Neural crest cell (in vitro differentiated cells): ENCODE results near the gene PNPLA7. TPM values are rescaled to one million over a fixed set of nuclear protein-coding genes. Genes with fewer than 3 reads are reported as not detected.

Experiments
- DNase-seq: peaks from one replicate; pipeline ENCODE4 v3.0.0; 2021; ENCODE audit warnings: low read depth, mixed read lengths, low spot score
- H3K27ac Mint-ChIP-seq: one replicate; pipeline ENCODE4 v1.8.0; 2021; ENCODE audit warnings: mild to moderate bottlenecking, mixed read lengths; ENCODE audit not compliant: unreplicated experiment
- H3K27me3 Mint-ChIP-seq: 2 replicates; pipeline ENCODE4 v1.8.0; 2021; ENCODE audit warnings: low read depth, mild to moderate bottlenecking, mixed read lengths
- H3K36me3 Mint-ChIP-seq: 2 replicates; pipeline ENCODE4 v1.8.0; 2021; ENCODE audit warnings: low read depth, mild to moderate bottlenecking, mixed read lengths
- H3K4me1 Mint-ChIP-seq: 2 replicates; pipeline ENCODE4 v1.8.0; 2021; ENCODE audit warnings: mixed read lengths
- H3K4me3 Mint-ChIP-seq: one replicate; pipeline ENCODE4 v1.8.0; 2021; ENCODE audit warnings: mild to moderate bottlenecking, mixed read lengths
- H3K9me3 Mint-ChIP-seq: 2 replicates; pipeline ENCODE4 v1.8.0; 2021; ENCODE audit warnings: mixed read lengths
- total RNA-seq: library from RNA; stranded (reverse); gene quantifications from 2 replicates; pipeline ENCODE4 v1.2.1, GENCODE V29; 2021
- TF ChIP-seq, protein P1 (sequence below): fragments of 200-600 bp; sonication (generic); conservative IDR thresholded peaks from 2 replicates; pipeline ENCODE4 v1.5.0; 2021; ENCODE audit warnings: antibody characterized with exemption, mild to moderate bottlenecking

The PNPLA7 gene
- total RNA-seq, 1 donor from 2014 or later: 2.2 TPM

DNA sequence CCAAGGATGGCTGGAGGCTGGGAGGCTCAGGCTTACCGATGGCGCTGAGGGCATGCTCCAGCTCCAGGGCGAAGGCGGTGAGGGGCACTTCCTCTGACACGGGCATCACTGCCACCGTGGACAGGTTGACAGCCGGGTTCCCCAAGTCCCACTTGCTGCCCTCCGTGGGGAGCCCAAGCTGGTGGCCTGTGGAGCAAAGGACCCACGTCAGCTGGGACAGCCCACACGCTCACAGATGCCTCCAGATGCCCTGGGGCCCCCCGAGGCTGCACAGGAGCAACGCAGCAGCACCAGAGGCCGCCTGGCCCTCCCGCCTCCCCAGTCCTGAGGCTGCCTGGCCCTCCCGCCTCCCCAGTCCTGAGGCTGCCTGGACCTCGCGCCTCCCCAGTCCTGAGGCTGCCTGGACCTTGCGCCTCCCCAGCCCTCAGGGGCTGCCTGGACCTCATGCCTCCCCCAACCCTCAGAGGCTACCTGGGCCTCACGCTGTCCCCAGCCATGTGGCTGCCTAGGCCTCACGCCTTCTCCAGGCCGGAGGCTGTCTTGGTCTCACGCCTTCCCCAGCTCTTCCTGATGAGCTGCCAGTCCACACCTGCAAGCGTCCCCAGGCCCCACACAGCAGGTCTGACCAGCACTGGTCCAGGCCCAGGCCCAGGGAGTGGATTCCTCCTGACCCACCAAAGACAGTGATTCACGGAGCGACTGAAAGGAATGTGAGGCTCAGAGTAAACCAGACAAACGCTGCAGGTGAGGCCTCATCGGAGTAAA lies 65.5 kb downstream of the PNPLA7 start:
- Mint-ChIP-seq H3K27ac (peak overlapping the region; percentile 27), H3K4me3 (no peak overlapping the region), H3K27me3 (no peaks in the 10 kb centered on the region), H3K4me1 (peaks cover 5% of the 10 kb centered on the region), H3K36me3 (no peaks in the 10 kb centered on the region), H3K9me3 (no peaks in the 10 kb centered on the region)
- DNase-seq: no peak
- TF ChIP-seq, protein P1, sequence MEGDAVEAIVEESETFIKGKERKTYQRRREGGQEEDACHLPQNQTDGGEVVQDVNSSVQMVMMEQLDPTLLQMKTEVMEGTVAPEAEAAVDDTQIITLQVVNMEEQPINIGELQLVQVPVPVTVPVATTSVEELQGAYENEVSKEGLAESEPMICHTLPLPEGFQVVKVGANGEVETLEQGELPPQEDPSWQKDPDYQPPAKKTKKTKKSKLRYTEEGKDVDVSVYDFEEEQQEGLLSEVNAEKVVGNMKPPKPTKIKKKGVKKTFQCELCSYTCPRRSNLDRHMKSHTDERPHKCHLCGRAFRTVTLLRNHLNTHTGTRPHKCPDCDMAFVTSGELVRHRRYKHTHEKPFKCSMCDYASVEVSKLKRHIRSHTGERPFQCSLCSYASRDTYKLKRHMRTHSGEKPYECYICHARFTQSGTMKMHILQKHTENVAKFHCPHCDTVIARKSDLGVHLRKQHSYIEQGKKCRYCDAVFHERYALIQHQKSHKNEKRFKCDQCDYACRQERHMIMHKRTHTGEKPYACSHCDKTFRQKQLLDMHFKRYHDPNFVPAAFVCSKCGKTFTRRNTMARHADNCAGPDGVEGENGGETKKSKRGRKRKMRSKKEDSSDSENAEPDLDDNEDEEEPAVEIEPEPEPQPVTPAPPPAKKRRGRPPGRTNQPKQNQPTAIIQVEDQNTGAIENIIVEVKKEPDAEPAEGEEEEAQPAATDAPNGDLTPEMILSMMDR: no peak

DNA sequence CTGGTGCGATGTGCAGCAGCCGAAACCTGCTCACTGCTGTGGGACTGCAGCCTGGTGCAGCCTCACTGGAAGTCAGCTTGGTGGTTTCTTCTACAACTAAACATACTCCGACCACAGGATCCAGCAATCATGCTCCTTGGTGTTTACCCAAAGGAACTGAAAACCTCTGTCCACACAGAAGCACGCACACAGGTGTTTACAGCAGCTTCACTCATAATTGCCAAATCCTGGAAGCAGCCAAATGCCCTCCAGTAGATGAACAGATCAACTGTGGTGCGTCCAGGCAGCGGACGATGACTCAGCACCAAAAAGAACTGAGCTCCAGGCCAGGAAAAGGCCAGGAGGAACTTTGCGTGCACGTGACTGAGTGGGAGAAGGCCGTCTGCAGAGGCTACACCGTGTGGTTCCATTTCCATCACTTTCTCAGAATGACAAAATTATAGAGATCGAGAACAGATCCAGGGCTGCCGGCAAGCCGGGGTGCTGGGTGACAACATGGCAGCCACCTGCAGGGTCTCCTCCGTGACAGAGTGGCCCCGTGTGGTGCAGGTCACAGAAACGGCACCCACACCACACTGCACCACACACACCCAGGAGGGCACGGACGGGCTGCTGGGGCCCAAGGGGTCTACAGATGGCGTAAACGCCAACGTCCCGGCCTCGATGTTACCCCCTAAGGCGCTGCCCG lies 68.0 kb downstream of the PNPLA7 start:
- H3K9me3 Mint-ChIP-seq: no peaks in the 10 kb centered on the region
- no peaks in the 10 kb centered on the region for H3K27me3 Mint-ChIP-seq
- peak overlapping the region; percentile 12 for H3K27ac Mint-ChIP-seq
- no peak for DNase-seq
- H3K36me3 Mint-ChIP-seq: no peaks in the 10 kb centered on the region
- TF ChIP-seq, protein P1: no peak
- H3K4me1 Mint-ChIP-seq: peaks cover 11% of the 10 kb centered on the region
- no peak overlapping the region for H3K4me3 Mint-ChIP-seq

DNA sequence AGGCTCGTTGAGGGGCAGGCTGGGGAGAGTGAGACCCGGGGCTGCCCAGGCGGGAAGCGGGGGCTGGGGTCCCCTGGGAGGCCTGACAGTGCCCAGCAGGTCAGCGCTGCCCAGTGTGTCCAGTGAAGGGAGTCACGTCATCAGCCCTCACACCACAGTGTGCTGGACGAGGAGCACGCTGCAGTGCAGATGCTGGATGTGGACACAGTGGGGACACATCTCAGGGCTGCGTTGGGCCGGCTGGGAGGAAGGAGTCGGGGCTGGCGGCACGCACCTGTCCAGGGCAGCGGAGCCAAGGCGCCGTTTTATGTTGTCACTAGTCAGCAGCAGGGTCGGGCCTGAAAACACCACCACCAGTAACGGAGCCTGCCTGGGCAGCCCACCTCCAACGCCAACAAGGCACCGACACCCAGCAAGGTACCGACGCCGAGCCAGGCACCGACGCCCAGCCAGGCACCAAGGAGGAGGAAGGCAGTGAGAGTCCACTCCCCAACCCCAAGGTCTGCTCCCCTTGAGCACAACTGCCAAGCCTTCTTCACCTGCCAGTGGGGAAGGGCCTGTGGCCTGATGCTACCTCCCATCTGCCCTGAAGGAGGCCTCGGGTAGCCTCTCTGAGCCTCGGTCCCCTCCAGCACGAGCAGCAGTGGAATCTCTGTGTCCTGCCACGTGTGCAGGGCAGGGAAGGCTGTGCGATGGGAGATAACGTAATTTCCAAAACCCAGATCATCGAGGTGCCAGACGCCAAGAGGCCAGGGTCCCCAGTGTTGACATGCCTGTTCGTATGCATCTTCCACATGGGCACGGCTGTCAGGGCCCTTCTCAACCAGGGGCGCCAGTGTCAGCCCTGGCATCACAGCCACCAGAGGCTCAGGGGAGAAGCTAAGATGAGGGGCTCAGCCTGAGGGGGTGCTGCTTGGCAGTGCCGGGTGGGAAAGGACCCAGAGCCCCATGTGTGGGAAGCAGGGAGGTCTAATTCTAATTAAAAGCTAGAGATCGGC lies 69.2 kb downstream of the PNPLA7 start:
- Mint-ChIP-seq H3K27ac (no peak overlapping the region), H3K9me3 (peaks cover 3% of the 10 kb centered on the region), H3K4me1 (peaks cover 11% of the 10 kb centered on the region), H3K36me3 (peaks cover 3% of the 10 kb centered on the region), H3K4me3 (no peak overlapping the region), H3K27me3 (no peaks in the 10 kb centered on the region)
- DNase-seq: no peak
- TF ChIP-seq, protein P1: no peak

DNA sequence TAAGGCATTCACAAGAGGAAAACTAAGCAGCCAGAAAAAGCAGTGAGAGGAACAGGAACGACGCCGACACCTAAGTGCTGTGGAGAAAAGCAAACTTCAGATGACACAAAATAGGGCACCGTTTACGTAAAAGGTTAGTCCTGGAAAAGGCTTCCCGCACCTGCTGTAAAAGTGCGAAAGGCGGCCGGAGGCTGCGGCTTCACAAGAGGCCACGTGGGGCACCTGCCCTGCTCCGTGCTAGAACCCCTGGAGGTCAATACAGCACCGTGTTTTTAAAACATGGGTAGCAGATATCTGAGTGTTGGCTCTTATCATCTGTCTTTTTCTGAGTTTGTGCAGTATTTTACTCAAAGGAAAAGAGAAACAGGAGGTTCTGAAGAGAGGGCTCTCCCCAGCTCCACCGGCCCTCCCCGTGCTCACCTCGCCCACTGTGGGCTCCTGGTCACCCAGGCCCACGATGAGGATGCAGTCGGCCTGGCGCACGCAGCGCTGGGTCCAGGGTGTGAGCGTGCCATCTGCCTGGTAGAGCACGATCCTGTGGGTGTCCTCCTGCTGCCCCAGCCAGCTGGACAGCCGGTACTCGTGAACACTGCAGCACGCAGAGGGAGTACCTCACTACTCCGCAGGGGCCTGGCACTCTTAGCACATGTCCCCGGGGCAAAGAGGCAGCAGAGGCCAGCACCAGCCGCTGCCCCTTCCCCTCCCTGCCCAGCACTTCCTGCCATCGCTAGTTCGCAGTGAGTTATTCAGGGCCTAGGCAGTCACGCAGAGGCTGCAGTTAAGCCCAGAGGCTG lies 70.1 kb downstream of the PNPLA7 start:
- TF ChIP-seq, protein P1: no peak
- H3K9me3 Mint-ChIP-seq: peaks cover 8% of the 10 kb centered on the region
- H3K4me1 Mint-ChIP-seq: peaks cover 11% of the 10 kb centered on the region
- no peak for DNase-seq
- no peaks in the 10 kb centered on the region for H3K27me3 Mint-ChIP-seq
- H3K27ac Mint-ChIP-seq: no peak overlapping the region
- no peak overlapping the region for H3K4me3 Mint-ChIP-seq
- peaks cover 7% of the 10 kb centered on the region for H3K36me3 Mint-ChIP-seq
